Fibroblast of villous mesenchyme (primary cell): Measurements from ENCODE around the gene TMEM63B. TPM values are rescaled to one million over a fixed set of nuclear protein-coding genes. Genes with fewer than 3 reads are reported as not detected.

ENCODE experiments used
- DNase-seq: peaks from one replicate; pipeline ENCODE4 v3.0.0-alpha.2; 2010; ENCODE audit warnings: low read depth
- H3K4me3 ChIP-seq: 2 replicates; pipeline ENCODE4 v1.5.1; 2011; ENCODE audit warnings: low read depth, mild to moderate bottlenecking, low read length
- CTCF ChIP-seq: IDR thresholded peaks from 2 replicates; pipeline ENCODE4 v1.5.1; 2012; ENCODE audit warnings: low read depth, mild to moderate bottlenecking, low read length; ENCODE audit not compliant: insufficient read depth
- total RNA-seq: library from RNA; depleted of rRNA; stranded (reverse); fragments of >200 nt; gene quantifications from 2 replicates; pipeline ENCODE4 v1.2.3, GENCODE V29; 2012

TMEM63B gene
- total RNA-seq, 1 donor = 32.4 TPM

- H3K4me3 ChIP-seq = no peak overlapping the region
- no peak for DNase-seq
- no peak for TF ChIP-seq CTCF
Observed at GRCh38 chr6:44082872-44083321, 44.5 kb upstream of the TMEM63B start.

GRCh38 chr6:44084231-44085014, 42.9 kb upstream of the TMEM63B start:
- peak; percentile 85 for DNase-seq
- no peak overlapping the region for H3K4me3 ChIP-seq
- TF ChIP-seq CTCF = no peak

GRCh38 chr6:44085219-44085618, 42.1 kb upstream of the TMEM63B start:
- no peak for TF ChIP-seq CTCF
- DNase-seq = no peak
- no peak overlapping the region for H3K4me3 ChIP-seq

- no peak overlapping the region for H3K4me3 ChIP-seq
- no peak for DNase-seq
- TF ChIP-seq CTCF = no peak
Observed at GRCh38 chr6:44086931-44087574, 40.3 kb upstream of the TMEM63B start.

- no peak for TF ChIP-seq CTCF
- no peak overlapping the region for H3K4me3 ChIP-seq
- DNase-seq = no peak
Observed at GRCh38 chr6:44087623-44088022, 39.7 kb upstream of the TMEM63B start.

GRCh38 chr6:44088827-44089590, 38.3 kb upstream of the TMEM63B start:
- no peak for DNase-seq
- no peak overlapping the region for H3K4me3 ChIP-seq
- TF ChIP-seq CTCF = no peak
